Panc1 (cell line): ENCODE measurements around the gene GLIPR1L2. TPM values are rescaled to one million over a fixed set of nuclear protein-coding genes. Genes with fewer than 3 reads are reported as not detected.

Experiments used
- ATAC-seq: fragments of 200-7000 bp; cut with Tn5 transposase; 2 replicates; pipeline ENCODE4 v1.9.1; 2020; ENCODE audit warnings: mild to moderate bottlenecking, moderate library complexity
- BruUV-seq: library from RNA; stranded (reverse); fragments of 400-500 nt; replicated peaks from 2 replicates; lab custom pipeline; 2021; lab: Mats Ljungman, UMichigan
- CTCF ChIA-PET: fragments of 300-600 bp; sonication (Branson Sonifier 250); formaldehyde crosslinking; loops from one replicate; lab custom pipeline; 2022; ENCODE audit warnings: antibody characterized with exemption; lab: Charles Lee
- POLR2A ChIA-PET: fragments of 300-600 bp; sonication (Branson Sonifier 250); formaldehyde crosslinking; loops from one replicate; lab custom pipeline; 2022; ENCODE audit warnings: antibody characterized with exemption; lab: Charles Lee
- DNase-seq: peaks from one replicate; pipeline ENCODE4 v3.0.0-alpha.2; 2010; ENCODE audit warnings: low read depth, low spot score
- H3K27ac ChIP-seq: 2 replicates; pipeline ENCODE4 v1.5.1; 2011; ENCODE audit warnings: mild to moderate bottlenecking, low read length, inconsistent platforms
- H3K27me3 ChIP-seq: fragments of 200-500 bp; sonication (Bioruptor generic); 2 replicates; pipeline ENCODE4 v1.6.0; 2014; ENCODE audit warnings: low read length, inconsistent platforms; ENCODE audit not compliant: control insufficient read depth, insufficient read depth
- H3K36me3 ChIP-seq: fragments of 200-500 bp; sonication (Bioruptor generic); 2 replicates; pipeline ENCODE4 v1.5.1; 2014; ENCODE audit warnings: inconsistent platforms, mild to moderate bottlenecking, low read length, moderate library complexity; ENCODE audit not compliant: control insufficient read depth, insufficient read depth
- H3K4me1 ChIP-seq: 2 replicates; pipeline ENCODE4 v1.5.1; 2011; ENCODE audit warnings: inconsistent platforms, mild to moderate bottlenecking, low read length, moderate library complexity; ENCODE audit not compliant: control insufficient read depth, insufficient read depth
- H3K4me3 ChIP-seq, 2 experiments: 2 replicates each; pipeline ENCODE4 v1.5.1; 2011 to 2012; ENCODE audit warnings: low read depth in 2 of 2, low read length in 2 of 2, mild to moderate bottlenecking in 2 of 2, inconsistent platforms in 1 of 2, moderate library complexity in 1 of 2
- H3K9me3 ChIP-seq: fragments of 200-500 bp; sonication (Bioruptor generic); 2 replicates; pipeline ENCODE4 v1.5.1; 2014; ENCODE audit warnings: low read depth, mild to moderate bottlenecking, inconsistent platforms, low read length, moderate library complexity; ENCODE audit not compliant: control insufficient read depth, insufficient read depth
- CTCF ChIP-seq: fragments of 450-650 bp; IDR thresholded peaks from 2 replicates; pipeline ENCODE4 v1.5.1; 2017; ENCODE audit warnings: mild to moderate bottlenecking
- POLR2AphosphoS5 ChIP-seq: IDR thresholded peaks from 2 replicates; pipeline ENCODE4 v1.6.1; 2012; ENCODE audit warnings: mild to moderate bottlenecking, low read depth, low read length, moderate library complexity
- REST ChIP-seq, 2 experiments: IDR thresholded peaks; 2 replicates each; pipeline ENCODE4 v1.6.1; 2011 to 2012; ENCODE audit warnings: low read depth in 2 of 2, control low read depth in 1 of 2, low read length in 1 of 2, mild to moderate bottlenecking in 1 of 2, moderate library complexity in 1 of 2; ENCODE audit not compliant: insufficient read depth in 1 of 2
- SIN3A ChIP-seq: IDR thresholded peaks from 2 replicates; pipeline ENCODE4 v1.6.1; 2012; ENCODE audit warnings: low read depth, mild to moderate bottlenecking, low read length, moderate library complexity, borderline replicate concordance; ENCODE audit not compliant: insufficient read depth
- TCF7L2 ChIP-seq: IDR thresholded peaks from 2 replicates; pipeline ENCODE4 v1.6.1; 2011; ENCODE audit warnings: mild to moderate bottlenecking, low read depth, low read length, inconsistent platforms
- in situ Hi-C: cut with HindIII; loops from 2 replicates; pipeline ENCODE4 v1.10.0; 2016; ENCODE audit warnings: low sequenced_read_pairs, low pct_unique_long_range_greater_than_20kb
- intact Hi-C: fragments of 100-400 bp; cut with micrococcal nuclease; formaldehyde crosslinking; loops from one replicate; pipeline ENCODE4 v1.10.0; 2022; ENCODE audit not compliant: unreplicated experiment
- total RNA-seq: library from RNA; stranded (reverse); gene quantifications from one replicate; pipeline ENCODE4 v1.2.1, GENCODE V29; 2021; ENCODE audit not compliant: unreplicated experiment

Gene GLIPR1L2
- total RNA-seq, 1 experiment from 2014 or later: 0.72 TPM

DNA sequence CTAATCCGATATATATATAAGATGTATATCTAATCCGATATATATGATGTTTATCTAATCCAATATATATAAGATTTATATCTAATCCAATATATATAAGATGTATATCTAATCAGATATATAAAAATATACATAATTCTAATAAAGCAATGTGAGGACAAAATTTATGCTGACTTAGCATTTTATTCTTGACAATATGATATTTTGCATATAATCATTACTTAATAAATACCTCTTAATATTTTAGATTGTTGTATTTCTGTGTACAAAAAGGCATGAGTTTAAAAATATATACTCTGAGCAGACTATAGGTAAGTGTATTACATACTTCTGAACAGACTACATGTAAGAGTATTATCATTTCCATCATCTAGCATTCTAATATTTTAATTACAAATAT, 18.9 kb downstream of the GLIPR1L2 start:
- DNase-seq: no peak
- Histone ChIP-seq H3K27ac (no peak overlapping the region), H3K4me3 (no peak overlapping the region), H3K27me3 (no peaks in the 10 kb centered on the region), H3K36me3 (no peaks in the 10 kb centered on the region), H3K9me3 (no peaks in the 10 kb centered on the region; the same call in 1 of the 2 replicates), H3K4me1 (no peaks in the 10 kb centered on the region)
- ChIA-PET CTCF (no interaction called here), POLR2A (no interaction called here)
- no TSS peak for BruUV-seq
- no peak for ATAC-seq
- TF ChIP-seq POLR2AphosphoS5 (no peak), SIN3A (no peak), CTCF (no peak), REST (IDR thresholded peaks at IDR 0.05; ENCODE audit: insufficient read depth in 1 of 2, low read depth in 2 of 2, low read length in 1 of 2) (no peak), TCF7L2 (no peak)
- intact Hi-C loops: no loop called here
- in situ Hi-C loops: no loop called here

DNA sequence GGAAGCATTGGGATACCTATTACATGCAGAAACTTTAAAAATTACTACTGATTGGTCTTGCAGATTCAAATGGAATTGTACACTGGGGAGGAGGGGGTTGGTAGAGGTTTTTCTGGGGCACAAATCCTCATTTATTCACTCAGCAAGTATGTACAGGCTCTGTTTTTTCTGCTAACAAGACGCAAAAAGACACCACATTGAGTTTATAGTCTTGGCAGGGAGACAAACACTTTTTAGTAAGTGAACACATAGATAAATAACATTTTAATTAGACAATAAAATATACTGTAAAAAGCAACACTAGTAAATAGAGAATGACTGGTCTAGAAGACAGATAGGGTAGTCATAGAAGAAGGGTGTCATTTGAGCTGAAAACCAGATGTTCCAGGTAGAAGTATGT, 23.8 kb downstream of the GLIPR1L2 start:
- in situ Hi-C loops (no loop called here), intact Hi-C loops (no loop called here)
- no peak for TF ChIP-seq SIN3A
- no peak for TF ChIP-seq TCF7L2
- TF ChIP-seq POLR2AphosphoS5: no peak
- TF ChIP-seq REST (IDR thresholded peaks at IDR 0.05; ENCODE audit: insufficient read depth in 1 of 2, low read depth in 2 of 2, low read length in 1 of 2): no peak
- TF ChIP-seq CTCF: no peak
- Histone ChIP-seq H3K36me3 (no peaks in the 10 kb centered on the region), H3K9me3 (no peaks in the 10 kb centered on the region), H3K4me3 (no peak overlapping the region), H3K4me1 (no peaks in the 10 kb centered on the region), H3K27ac (no peak overlapping the region), H3K27me3 (no peaks in the 10 kb centered on the region)
- CTCF ChIA-PET: no interaction called here
- DNase-seq (no peak), ATAC-seq (no peak)
- POLR2A ChIA-PET: interaction anchor here (0.6 kb wide), 1 partner anchor 489 kb away, joined by 3 read pairs; no protein-coding TSS in a partner anchor
- no TSS peak for BruUV-seq
